Left renal cortex interstitium (tissue), 4 donors: ENCODE results near the gene INHBC. TPM values are rescaled to one million over a fixed set of nuclear protein-coding genes. Genes with fewer than 3 reads are reported as not detected.

Experiments used
- DNase-seq, 4 donors: peaks; one replicate each; pipeline ENCODE4 v3.0.0-alpha.2; 2013; ENCODE audit warnings: low read depth in 4 of 4, low spot score in 2 of 4, missing footprints in 1 of 4
- polyA plus RNA-seq, 4 donors: library from polyadenylated mRNA; unstranded; fragments of 120-200 nt; gene quantifications; one replicate each; pipeline ENCODE4 v1.2.1, GENCODE V29; 2013; ENCODE audit not compliant: insufficient read length in 4 of 4

Gene INHBC
- polyA plus RNA-seq, 4 donors = 0.19 to 0.25 (median 0.20) TPM

GRCh38 chr12:57500213-57500612, 65.6 kb downstream of the INHBC start:
- no peak for DNase-seq

Other genes with a start within 250 kb of the INHBC start
- gene NXPH4, start 218.0 kb upstream of the INHBC start, polyA plus RNA-seq = 1 to 10 TPM; 2.2 to 6.3 (median 5.2) TPM
- gene SHMT2, start 205.1 kb upstream of the INHBC start, polyA plus RNA-seq = 10 to 100 TPM; 67.7 to 91.4 (median 77.7) TPM
- gene STAC3, start 183.6 kb upstream of the INHBC start, polyA plus RNA-seq = 1 to 10 TPM; 1.9 to 8.4 (median 5.4) TPM
- gene R3HDM2, start 3.7 kb upstream of the INHBC start, polyA plus RNA-seq = 100 to 1,000 TPM in 2 of 4 donors, 10 to 100 TPM in 2; 52.3 to 104 (median 80.9) TPM
- gene INHBE, start 20.5 kb downstream of the INHBC start, polyA plus RNA-seq = under 1 TPM; 0.55 to 0.99 (median 0.67) TPM
- gene GLI1, start 25.0 kb downstream of the INHBC start, polyA plus RNA-seq = 10 to 100 TPM; 15.0 to 31.1 (median 19.3) TPM
- 1 to 10 TPM; 1.1 to 3.8 (median 3.1) TPM for gene ARHGAP9, start 45.1 kb downstream of the INHBC start, polyA plus RNA-seq
- 100 to 1,000 TPM in 3 of 4 donors, 10 to 100 TPM in 1; 94.7 to 157 (median 126) TPM for gene MARS1, start 53.3 kb downstream of the INHBC start, polyA plus RNA-seq
- 10 to 100 TPM; 30.1 to 35.2 (median 32.7) TPM for gene DDIT3, start 85.7 kb downstream of the INHBC start, polyA plus RNA-seq
- gene MBD6, start 88.0 kb downstream of the INHBC start, polyA plus RNA-seq = 10 to 100 TPM; 38.4 to 98.6 (median 75.0) TPM
- 100 to 1,000 TPM; 160 to 179 (median 169) TPM for gene DCTN2, start 112.4 kb downstream of the INHBC start, polyA plus RNA-seq
- gene KIF5A, start 115.3 kb downstream of the INHBC start, polyA plus RNA-seq = 1 to 10 TPM in 1 of 4 donors, under 1 TPM in 3; 0.30 to 1.0 (median 0.54) TPM
- 10 to 100 TPM; 38.0 to 46.0 (median 39.5) TPM for gene PIP4K2C, start 156.4 kb downstream of the INHBC start, polyA plus RNA-seq
- gene DTX3, start 170.0 kb downstream of the INHBC start, polyA plus RNA-seq = 10 to 100 TPM; 47.7 to 75.1 (median 61.0) TPM
- 10 to 100 TPM; 29.2 to 38.3 (median 34.6) TPM for gene ARHGEF25, start 176.7 kb downstream of the INHBC start, polyA plus RNA-seq
- gene B4GALNT1, start 198.4 kb downstream of the INHBC start, polyA plus RNA-seq = 1 to 10 TPM in 1 of 4 donors, under 1 TPM in 3; 0.58 to 1.4 (median 0.76) TPM